OCI-LY7 (cell line): ENCODE results near the gene HRH3. TPM values are rescaled to one million over a fixed set of nuclear protein-coding genes. Genes with fewer than 3 reads are reported as not detected.

Source experiments
- BruUV-seq: library from RNA; stranded (reverse); fragments of 400-500 nt; replicated peaks from 2 replicates; lab custom pipeline; 2021; lab: Mats Ljungman, UMichigan
- CTCF ChIA-PET: fragments of 300-600 bp; sonication (Branson Sonifier 250); formaldehyde crosslinking; loops from one replicate; lab custom pipeline; 2022; ENCODE audit warnings: antibody characterized with exemption; ENCODE audit not compliant: unreplicated experiment; lab: Charles Lee
- POLR2A ChIA-PET: fragments of 300-600 bp; sonication (Branson Sonifier 250); formaldehyde crosslinking; loops from one replicate; lab custom pipeline; 2022; ENCODE audit warnings: antibody characterized with exemption; lab: Charles Lee
- DNase-seq: peaks from one replicate; pipeline ENCODE4 v3.0.0-alpha.2; 2015; ENCODE audit warnings: low spot score
- H2AFZ ChIP-seq: fragments of 200-600 bp; sonication (generic), shearing (Covaris generic); 2 replicates; pipeline ENCODE4 v1.6.1; 2014; ENCODE audit warnings: mild to moderate bottlenecking, antibody characterized with exemption, low read length, moderate library complexity
- H3K27ac ChIP-seq: fragments of 200-600 bp; sonication (generic); 2 replicates; pipeline ENCODE4 v1.5.1; 2014; ENCODE audit warnings: mixed run types, low read depth, mild to moderate bottlenecking, moderate library complexity, low read length, inconsistent platforms; ENCODE audit not compliant: poor library complexity, severe bottlenecking
- H3K36me3 ChIP-seq: fragments of 200-600 bp; sonication (generic); 2 replicates; pipeline ENCODE4 v1.6.1; 2014; ENCODE audit warnings: mild to moderate bottlenecking, antibody characterized with exemption, low read length, moderate library complexity, mixed read lengths; ENCODE audit not compliant: insufficient read depth
- H3K4me1 ChIP-seq: fragments of 200-600 bp; sonication (generic); 2 replicates; pipeline ENCODE4 v1.5.1; 2014; ENCODE audit warnings: mild to moderate bottlenecking, low read length; ENCODE audit not compliant: insufficient read depth, poor library complexity, severe bottlenecking
- H3K4me2 ChIP-seq: fragments of 200-600 bp; sonication (generic); 2 replicates; pipeline ENCODE4 v1.6.1; 2014; ENCODE audit warnings: mild to moderate bottlenecking, low read length
- H3K4me3 ChIP-seq: fragments of 200-600 bp; sonication (generic); 2 replicates; pipeline ENCODE4 v1.5.1; 2014; ENCODE audit warnings: mild to moderate bottlenecking, low read depth, low read length; ENCODE audit not compliant: poor library complexity, severe bottlenecking
- H3K79me2 ChIP-seq: fragments of 200-600 bp; sonication (generic); 2 replicates; pipeline ENCODE4 v1.6.1; 2016; ENCODE audit warnings: low read depth, mild to moderate bottlenecking, low read length, moderate library complexity, mixed read lengths; ENCODE audit not compliant: insufficient read depth
- H3K9me2 ChIP-seq: fragments of 200-600 bp; sonication (generic); 2 replicates; pipeline ENCODE4 v1.6.1; 2016; ENCODE audit warnings: mild to moderate bottlenecking, low read length, mixed read lengths; ENCODE audit not compliant: insufficient read depth
- H3K9me3 ChIP-seq: fragments of 200-600 bp; sonication (generic); 2 replicates; pipeline ENCODE4 v1.6.1; 2014; ENCODE audit warnings: mild to moderate bottlenecking, mixed run types, low read length, mixed read lengths
- H4K20me1 ChIP-seq: fragments of 200-600 bp; sonication (generic); 2 replicates; pipeline ENCODE4 v1.6.1; 2014; ENCODE audit warnings: mild to moderate bottlenecking, antibody characterized with exemption, low read length, moderate library complexity, mixed read lengths; ENCODE audit not compliant: insufficient read depth
- CTCF ChIP-seq: fragments of 200-600 bp; sonication (generic); conservative IDR thresholded peaks from 2 replicates; pipeline ENCODE4 v1.5.1; 2014; ENCODE audit warnings: mild to moderate bottlenecking, antibody characterized with exemption, low read length, moderate library complexity, mixed read lengths
- EZH2phosphoT487 ChIP-seq: fragments of 200-600 bp; sonication (generic); IDR thresholded peaks from 2 replicates; pipeline ENCODE4 v1.6.1; 2018; ENCODE audit warnings: low read depth, borderline replicate concordance, mild to moderate bottlenecking, mixed run types, antibody characterized with exemption, low read length, moderate library complexity, mixed read lengths
- intact Hi-C: fragments of 100-400 bp; cut with micrococcal nuclease; formaldehyde crosslinking; loops from one replicate; pipeline ENCODE4 v1.10.0; 2022; ENCODE audit not compliant: unreplicated experiment
- total RNA-seq, 2 experiments: library from RNA; depleted of rRNA in 1 of 2; stranded (reverse); fragments of >200 nt in 1 of 2; shearing (Covaris generic) in 1 of 2; gene quantifications; 2 replicates each; pipeline ENCODE4 v1.2.3, GENCODE V29; 2014 to 2022

The HRH3 gene
- total RNA-seq, 2 experiments from 2014 or later: not detected

GRCh38 chr20:62235777-62236157 is 15.7 kb upstream of the HRH3 start:
- Histone ChIP-seq H4K20me1 (no peaks in the 10 kb centered on the region), H3K79me2 (0 out of 2 replicates have a peak, but pooled peaks cover 4% of the 10 kb centered on the region), H2AFZ (no peak overlapping the region), H3K4me1 (peaks cover 15% of the 10 kb centered on the region), H3K27ac (no peak overlapping the region), H3K9me3 (no peaks in the 10 kb centered on the region), H3K4me3 (no peak overlapping the region), H3K36me3 (no peaks in the 10 kb centered on the region), H3K4me2 (no peak overlapping the region), H3K9me2 (no peaks in the 10 kb centered on the region)
- CTCF ChIA-PET: no interaction called here
- TF ChIP-seq EZH2phosphoT487 (no peak), CTCF (no peak)
- intact Hi-C loops: no loop called here
- no peak for DNase-seq
- no TSS peak for BruUV-seq
- POLR2A ChIA-PET: no interaction called here

- no peak for DNase-seq
- H3K9me3 ChIP-seq: no peaks in the 10 kb centered on the region
- no TSS peak for BruUV-seq
- intact Hi-C loops: no loop called here
- H4K20me1 ChIP-seq: no peaks in the 10 kb centered on the region
- CTCF ChIA-PET: no interaction called here
- no peak overlapping the region for H3K4me2 ChIP-seq
- POLR2A ChIA-PET: no interaction called here
- 0 out of 2 replicates have a peak, but pooled peaks cover 4% of the 10 kb centered on the region for H3K79me2 ChIP-seq
- H3K4me3 ChIP-seq: no peak overlapping the region
- H3K4me1 ChIP-seq: peaks cover 15% of the 10 kb centered on the region
- H2AFZ ChIP-seq: no peak overlapping the region
- H3K9me2 ChIP-seq: no peaks in the 10 kb centered on the region
- H3K27ac ChIP-seq: no peak overlapping the region
- no peak for TF ChIP-seq CTCF
- TF ChIP-seq EZH2phosphoT487: no peak
- H3K36me3 ChIP-seq: no peaks in the 10 kb centered on the region
Measured at GRCh38 chr20:62235001-62235776, 15.1 kb upstream of the HRH3 start.

- POLR2A ChIA-PET: no interaction called here
- H3K27ac ChIP-seq: no peak overlapping the region
- CTCF ChIA-PET: no interaction called here
- H3K36me3 ChIP-seq: no peaks in the 10 kb centered on the region
- TF ChIP-seq CTCF (no peak), EZH2phosphoT487 (no peak)
- no peak for DNase-seq
- H4K20me1 ChIP-seq: no peaks in the 10 kb centered on the region
- H3K4me2 ChIP-seq: no peak overlapping the region
- no peaks in the 10 kb centered on the region for H3K9me3 ChIP-seq
- no TSS peak for BruUV-seq
- peaks cover 11% of the 10 kb centered on the region for H3K4me1 ChIP-seq
- no peak overlapping the region for H3K4me3 ChIP-seq
- intact Hi-C loops: no loop called here
- no peaks in the 10 kb centered on the region for H3K9me2 ChIP-seq
- no peak overlapping the region for H2AFZ ChIP-seq
- 0 out of 2 replicates have a peak, but pooled peaks cover 2% of the 10 kb centered on the region for H3K79me2 ChIP-seq
Measured at GRCh38 chr20:62234339-62234738, 14.3 kb upstream of the HRH3 start.
